ENCODE measurements around the gene SLC2A3.
"Not testable (repeated sequence)": the region's sequence is repeated elsewhere in the genome, so short reads cannot be mapped to it uniquely, and the experiment has no call there.

The SLC2A3 gene

GRCh38 chr12:7950230-7950943 is 14.4 kb upstream of the SLC2A3 start:
- not testable (repeated sequence) for DNase-seq

- DNase-seq = no peak
These were observed 12.7 kb upstream of the SLC2A3 start for GRCh38 chr12:7948589-7949260.

GRCh38 chr12:7947011-7947410 is 11.0 kb upstream of the SLC2A3 start:
- DNase-seq = no peak

GRCh38 chr12:7944760-7945159 is 8.8 kb upstream of the SLC2A3 start:
- DNase-seq = not testable (repeated sequence)

GRCh38 chr12:7940906-7941305 is 4.9 kb upstream of the SLC2A3 start:
- no peak for DNase-seq

- no peak for DNase-seq
These were observed 2.0 kb upstream of the SLC2A3 start for GRCh38 chr12:7937833-7938506.

GRCh38 chr12:7934889-7935492 is 996 bp downstream of the SLC2A3 start:
- no peak for DNase-seq

- DNase-seq = no peak
These were observed 1.7 kb downstream of the SLC2A3 start for GRCh38 chr12:7934091-7934888.

GRCh38 chr12:7933255-7933726 is 2.7 kb downstream of the SLC2A3 start:
- no peak for DNase-seq

- not testable (repeated sequence) for DNase-seq
These were observed 3.3 kb downstream of the SLC2A3 start for GRCh38 chr12:7932599-7933240.

- DNase-seq = no peak
These were observed 6.7 kb downstream of the SLC2A3 start for GRCh38 chr12:7929083-7929792.

GRCh38 chr12:7927470-7927869 is 8.5 kb downstream of the SLC2A3 start:
- DNase-seq = no peak

GRCh38 chr12:7926068-7926666 is 9.8 kb downstream of the SLC2A3 start:
- DNase-seq = not testable (repeated sequence)

- no peak for DNase-seq
These were observed 12.4 kb downstream of the SLC2A3 start for GRCh38 chr12:7923241-7924236.

GRCh38 chr12:7921181-7921580 is 14.8 kb downstream of the SLC2A3 start:
- not testable (repeated sequence) for DNase-seq

- DNase-seq = not testable (repeated sequence)
These were observed 17.8 kb downstream of the SLC2A3 start for GRCh38 chr12:7918268-7918590.

GRCh38 chr12:7917392-7918267 is 18.4 kb downstream of the SLC2A3 start:
- no peak for DNase-seq

- no peak for DNase-seq
These were observed 19.1 kb downstream of the SLC2A3 start for GRCh38 chr12:7916936-7917335.
